ENCODE results near the gene ST8SIA2.

DNA sequence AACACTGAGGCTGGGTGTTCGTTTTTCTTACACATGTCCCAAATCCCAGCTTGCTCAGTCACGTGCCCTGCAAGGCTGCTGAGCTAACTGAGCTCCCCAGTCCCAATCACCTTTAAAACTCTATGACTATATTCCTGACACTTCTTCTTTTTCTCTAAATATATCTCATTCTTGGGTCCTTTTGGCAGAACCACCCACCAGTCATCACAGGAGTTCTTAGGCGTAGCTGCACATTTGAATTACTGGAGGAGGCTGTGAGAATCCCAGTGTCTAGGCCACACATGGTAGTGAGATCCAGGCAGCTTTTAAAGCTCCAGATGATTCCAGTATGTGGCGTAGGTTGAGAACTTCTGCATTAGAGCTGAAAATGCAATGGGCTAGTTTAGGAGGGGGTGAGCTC is 66.3 kb downstream of the ST8SIA2 start:
- TF ChIP-seq EZH2 (IDR thresholded peaks at IDR 0.05; ENCODE audit: insufficient read depth, poor library complexity, severe bottlenecking) (no peak), EZH2phosphoT487 (IDR thresholded peaks at IDR 0.05; ENCODE audit: insufficient read depth, low read depth) (no peak)
